Stromal cell of bone marrow (primary cell): ENCODE results near the gene LBH.

Experiments
- DNase-seq: peaks from one replicate; pipeline ENCODE4 v3.0.0-alpha.2; 2012; ENCODE audit warnings: low read depth

Gene LBH

DNA sequence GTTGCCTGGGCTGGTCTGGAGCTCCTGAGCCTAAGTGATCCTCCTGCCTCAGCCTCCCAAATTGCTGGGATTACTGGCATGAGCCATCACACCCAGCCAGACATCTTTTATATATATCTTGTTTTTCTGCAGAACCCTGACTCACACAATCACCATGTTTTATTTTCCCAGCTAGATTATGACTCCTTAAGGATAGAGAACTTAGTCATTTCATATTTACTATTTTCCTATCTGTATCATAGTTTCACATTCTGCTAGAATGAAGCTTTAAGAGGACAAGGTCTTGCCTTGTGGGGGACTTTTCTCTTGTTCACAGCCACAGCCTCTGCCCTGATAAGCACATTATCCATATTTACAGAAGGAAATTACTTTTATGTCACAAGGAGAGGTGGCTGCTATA is 73.9 kb downstream of the LBH start:
- DNase-seq: peak; percentile 68

GRCh38 chr2:30306522-30306921 is 75.2 kb downstream of the LBH start:
- peak; percentile 48 for DNase-seq

DNA sequence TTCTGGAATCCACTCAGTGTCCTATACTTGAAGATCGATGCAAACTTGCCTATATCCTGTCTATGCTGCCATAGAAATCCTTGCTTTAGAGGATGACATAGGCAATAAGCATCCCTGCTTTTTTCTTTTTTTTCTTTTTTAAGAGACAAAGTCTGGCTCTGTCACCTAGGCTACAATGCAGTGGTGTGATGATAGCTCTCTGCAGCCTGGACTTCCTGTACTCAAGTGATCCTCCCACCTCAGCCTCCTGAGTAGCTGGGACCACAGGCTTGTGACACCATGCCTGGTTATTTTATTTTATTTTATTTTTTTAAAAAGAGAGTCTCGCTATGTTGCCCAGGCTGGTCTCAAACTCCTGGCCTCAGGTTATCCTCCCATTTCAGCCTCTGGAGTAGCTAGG is 76.9 kb downstream of the LBH start:
- no peak for DNase-seq
